WTC11 (cell line): ENCODE measurements around the gene PPHLN1. TPM values are rescaled to one million over a fixed set of nuclear protein-coding genes. Genes with fewer than 3 reads are reported as not detected.

Experiments
- ATAC-seq: fragments of 200-7000 bp; cut with Tn5 transposase; 2 replicates; pipeline ENCODE4 v1.10.0; 2021; ENCODE audit warnings: mild to moderate bottlenecking, moderate library complexity
- CTCF ChIA-PET: fragments of 300-600 bp; sonication (Branson Sonifier 250); formaldehyde crosslinking; loops from one replicate; lab custom pipeline; 2021; ENCODE audit warnings: antibody characterized with exemption; lab: Charles Lee
- POLR2A ChIA-PET: fragments of 350-600 bp; sonication (Branson Sonifier 250); formaldehyde crosslinking; loops from one replicate; lab custom pipeline; 2021; ENCODE audit warnings: antibody characterized with exemption; lab: Charles Lee
- DNase-seq: peaks from one replicate; pipeline ENCODE4 v3.0.0; 2021; ENCODE audit warnings: low spot score
- H3K27ac Mint-ChIP-seq: 2 replicates; pipeline ENCODE4 v1.8.0; 2021; ENCODE audit warnings: mixed read lengths
- H3K27me3 Mint-ChIP-seq: 2 replicates; pipeline ENCODE4 v1.8.0; 2021; ENCODE audit warnings: low read depth, mild to moderate bottlenecking, moderate library complexity, mixed read lengths
- H3K36me3 Mint-ChIP-seq: 2 replicates; pipeline ENCODE4 v1.8.0; 2021; ENCODE audit warnings: mixed read lengths
- H3K4me1 Mint-ChIP-seq: 2 replicates; pipeline ENCODE4 v1.8.0; 2022; ENCODE audit warnings: mixed read lengths
- H3K4me3 Mint-ChIP-seq: 2 replicates; pipeline ENCODE4 v1.8.0; 2021; ENCODE audit warnings: mild to moderate bottlenecking, moderate library complexity, mixed read lengths
- H3K9me3 Mint-ChIP-seq: 2 replicates; pipeline ENCODE4 v1.8.0; 2021; ENCODE audit warnings: mixed read lengths
- ATF1 ChIP-seq: sonication (generic); formaldehyde crosslinking; IDR thresholded peaks from 2 replicates; pipeline ENCODE4 v1.8.1; 2023; ENCODE audit warnings: mild to moderate bottlenecking, moderate library complexity, missing genetic modification reagents
- FOXJ3 ChIP-seq: sonication (generic); formaldehyde crosslinking; IDR thresholded peaks from 2 replicates; pipeline ENCODE4 v1.9.0; 2021; ENCODE audit warnings: missing genetic modification reagents, mild to moderate bottlenecking, borderline replicate concordance
- HMGA2 ChIP-seq: fragments of 250-450 bp; sonication (Bioruptor Pico); IDR thresholded peaks from 2 replicates; pipeline ENCODE4 v1.4.0; 2021; ENCODE audit warnings: mild to moderate bottlenecking, moderate library complexity
- JAZF1 ChIP-seq: fragments of 250-450 bp; sonication (Bioruptor Pico); IDR thresholded peaks from 2 replicates; pipeline ENCODE4 v1.9.0; 2021; ENCODE audit warnings: moderate library complexity, mild to moderate bottlenecking, inconsistent platforms
- JUN ChIP-seq: sonication (generic); formaldehyde crosslinking; IDR thresholded peaks from 2 replicates; pipeline ENCODE4 v1.8.0; 2023; ENCODE audit warnings: mild to moderate bottlenecking, missing genetic modification reagents
- KAT7 ChIP-seq: sonication (generic); formaldehyde crosslinking; IDR thresholded peaks from 2 replicates; pipeline ENCODE4 v1.8.1; 2023; ENCODE audit warnings: missing genetic modification reagents, mild to moderate bottlenecking, borderline replicate concordance
- NFATC4 ChIP-seq: fragments of 250-450 bp; sonication (Bioruptor Pico); IDR thresholded peaks from 2 replicates; pipeline ENCODE4 v1.9.0; 2021; ENCODE audit warnings: mild to moderate bottlenecking
- NR3C1 ChIP-seq: sonication (generic); formaldehyde crosslinking; conservative IDR thresholded peaks from 2 replicates; pipeline ENCODE4 v1.8.1; 2023; ENCODE audit warnings: low read depth, mild to moderate bottlenecking, missing genetic modification reagents
- RELA ChIP-seq: sonication (generic); formaldehyde crosslinking; IDR thresholded peaks from 2 replicates; pipeline ENCODE4 v1.8.1; 2022; ENCODE audit warnings: missing genetic modification reagents, mild to moderate bottlenecking, borderline replicate concordance
- TCF7 ChIP-seq: sonication (generic); formaldehyde crosslinking; IDR thresholded peaks from 2 replicates; pipeline ENCODE4 v1.8.0; 2022; ENCODE audit warnings: mild to moderate bottlenecking, low read depth, missing genetic modification reagents, moderate library complexity
- TEAD4 ChIP-seq: sonication (generic); formaldehyde crosslinking; IDR thresholded peaks from 2 replicates; pipeline ENCODE4 v1.8.0; 2022; ENCODE audit warnings: mild to moderate bottlenecking, missing genetic modification reagents
- ZNF263 ChIP-seq: sonication (generic); formaldehyde crosslinking; IDR thresholded peaks from 2 replicates; pipeline ENCODE4 v1.8.1; 2022; ENCODE audit warnings: low read depth, mild to moderate bottlenecking, moderate library complexity, missing genetic modification reagents
- ZNF416 ChIP-seq: fragments of 250-450 bp; sonication (Bioruptor Pico); IDR thresholded peaks from 2 replicates; pipeline ENCODE4 v1.9.0; 2021; ENCODE audit warnings: mild to moderate bottlenecking, inconsistent platforms
- ZNF671 ChIP-seq: fragments of 250-450 bp; sonication (Bioruptor Pico); IDR thresholded peaks from 2 replicates; pipeline ENCODE4 v1.8.0; 2021; ENCODE audit warnings: mild to moderate bottlenecking
- total RNA-seq: library from RNA; stranded (reverse); gene quantifications from 3 replicates; pipeline ENCODE4 v1.2.3, GENCODE V29; 2021
- TF ChIP-seq, protein P1 (sequence below): fragments of 250-450 bp; sonication (Bioruptor Pico); IDR thresholded peaks from 2 replicates; pipeline ENCODE4 v1.9.0; 2021; ENCODE audit warnings: mild to moderate bottlenecking
- TF ChIP-seq, protein P2 (sequence below): sonication (generic); formaldehyde crosslinking; IDR thresholded peaks from 2 replicates; pipeline ENCODE4 v1.8.1; 2022; ENCODE audit warnings: mild to moderate bottlenecking, moderate library complexity, missing genetic modification reagents
- TF ChIP-seq, protein P3 (sequence below): sonication (generic); formaldehyde crosslinking; IDR thresholded peaks from 2 replicates; pipeline ENCODE4 v1.8.1; 2023; ENCODE audit warnings: mild to moderate bottlenecking, missing genetic modification reagents, moderate library complexity
- TF ChIP-seq, protein P4 (sequence below): sonication (generic); formaldehyde crosslinking; IDR thresholded peaks from 2 replicates; pipeline ENCODE4 v1.8.0; 2022; ENCODE audit warnings: missing genetic modification reagents
- TF ChIP-seq, protein P5 (sequence below): fragments of 250-450 bp; sonication (Bioruptor Pico); conservative IDR thresholded peaks from 2 replicates; pipeline ENCODE4 v1.9.0; 2021; ENCODE audit warnings: mild to moderate bottlenecking
- TF ChIP-seq, protein P6 (sequence below): sonication (generic); formaldehyde crosslinking; IDR thresholded peaks from 2 replicates; pipeline ENCODE4 v1.8.1; 2023; ENCODE audit warnings: mild to moderate bottlenecking, missing genetic modification reagents, borderline replicate concordance

PPHLN1 gene
- total RNA-seq, 1 experiment from 2014 or later: 61.1 TPM

DNA sequence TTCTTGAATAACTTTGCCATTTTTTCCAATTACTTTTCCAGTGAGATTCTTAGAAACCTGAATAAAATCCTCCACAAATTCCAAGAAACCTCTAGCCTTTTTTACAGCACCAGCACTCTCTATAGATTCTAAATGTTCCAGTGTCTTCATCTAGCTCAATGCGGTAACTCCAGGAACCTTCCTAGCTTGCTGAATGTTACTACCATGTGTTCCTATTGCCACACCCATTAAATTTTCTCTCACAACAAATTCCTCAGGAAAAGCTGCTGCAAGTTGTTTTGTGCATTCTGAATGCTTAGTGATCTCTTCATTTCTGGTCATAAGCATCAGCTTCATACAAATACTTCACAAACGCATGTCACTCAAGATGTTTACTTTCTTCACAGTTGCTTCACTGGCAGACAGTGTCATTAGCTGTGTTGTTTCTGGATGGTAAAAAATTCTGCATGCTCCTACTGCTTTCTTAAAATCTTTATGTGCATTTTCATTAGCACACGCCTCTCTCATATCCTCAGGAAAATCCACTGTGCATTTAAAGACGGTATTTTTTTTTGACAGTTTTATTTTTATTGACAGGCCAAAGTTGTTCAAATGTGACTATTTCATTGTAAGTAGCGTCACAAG lies 106.7 kb downstream of the PPHLN1 start:
- ATAC-seq: no peak
- Mint-ChIP-seq H3K4me1 (peaks cover 3% of the 10 kb centered on the region), H3K36me3 (peaks cover 5% of the 10 kb centered on the region; the same call in 1 of the 2 replicates), H3K4me3 (no peak overlapping the region), H3K9me3 (no peaks in the 10 kb centered on the region), H3K27ac (no peak overlapping the region), H3K27me3 (no peaks in the 10 kb centered on the region)
- TF ChIP-seq, protein P1, sequence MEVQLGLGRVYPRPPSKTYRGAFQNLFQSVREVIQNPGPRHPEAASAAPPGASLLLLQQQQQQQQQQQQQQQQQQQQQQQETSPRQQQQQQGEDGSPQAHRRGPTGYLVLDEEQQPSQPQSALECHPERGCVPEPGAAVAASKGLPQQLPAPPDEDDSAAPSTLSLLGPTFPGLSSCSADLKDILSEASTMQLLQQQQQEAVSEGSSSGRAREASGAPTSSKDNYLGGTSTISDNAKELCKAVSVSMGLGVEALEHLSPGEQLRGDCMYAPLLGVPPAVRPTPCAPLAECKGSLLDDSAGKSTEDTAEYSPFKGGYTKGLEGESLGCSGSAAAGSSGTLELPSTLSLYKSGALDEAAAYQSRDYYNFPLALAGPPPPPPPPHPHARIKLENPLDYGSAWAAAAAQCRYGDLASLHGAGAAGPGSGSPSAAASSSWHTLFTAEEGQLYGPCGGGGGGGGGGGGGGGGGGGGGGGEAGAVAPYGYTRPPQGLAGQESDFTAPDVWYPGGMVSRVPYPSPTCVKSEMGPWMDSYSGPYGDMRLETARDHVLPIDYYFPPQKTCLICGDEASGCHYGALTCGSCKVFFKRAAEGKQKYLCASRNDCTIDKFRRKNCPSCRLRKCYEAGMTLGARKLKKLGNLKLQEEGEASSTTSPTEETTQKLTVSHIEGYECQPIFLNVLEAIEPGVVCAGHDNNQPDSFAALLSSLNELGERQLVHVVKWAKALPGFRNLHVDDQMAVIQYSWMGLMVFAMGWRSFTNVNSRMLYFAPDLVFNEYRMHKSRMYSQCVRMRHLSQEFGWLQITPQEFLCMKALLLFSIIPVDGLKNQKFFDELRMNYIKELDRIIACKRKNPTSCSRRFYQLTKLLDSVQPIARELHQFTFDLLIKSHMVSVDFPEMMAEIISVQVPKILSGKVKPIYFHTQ (CRISPR knock-in tag): no peak
- TF ChIP-seq, protein P2, sequence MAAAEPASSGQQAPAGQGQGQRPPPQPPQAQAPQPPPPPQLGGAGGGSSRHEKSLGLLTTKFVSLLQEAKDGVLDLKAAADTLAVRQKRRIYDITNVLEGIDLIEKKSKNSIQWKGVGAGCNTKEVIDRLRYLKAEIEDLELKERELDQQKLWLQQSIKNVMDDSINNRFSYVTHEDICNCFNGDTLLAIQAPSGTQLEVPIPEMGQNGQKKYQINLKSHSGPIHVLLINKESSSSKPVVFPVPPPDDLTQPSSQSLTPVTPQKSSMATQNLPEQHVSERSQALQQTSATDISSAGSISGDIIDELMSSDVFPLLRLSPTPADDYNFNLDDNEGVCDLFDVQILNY (CRISPR knock-in tag): no peak
- TF ChIP-seq, protein P3, sequence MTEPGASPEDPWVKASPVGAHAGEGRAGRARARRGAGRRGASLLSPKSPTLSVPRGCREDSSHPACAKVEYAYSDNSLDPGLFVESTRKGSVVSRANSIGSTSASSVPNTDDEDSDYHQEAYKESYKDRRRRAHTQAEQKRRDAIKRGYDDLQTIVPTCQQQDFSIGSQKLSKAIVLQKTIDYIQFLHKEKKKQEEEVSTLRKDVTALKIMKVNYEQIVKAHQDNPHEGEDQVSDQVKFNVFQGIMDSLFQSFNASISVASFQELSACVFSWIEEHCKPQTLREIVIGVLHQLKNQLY (CRISPR knock-in tag): no peak
- TF ChIP-seq KAT7 (CRISPR knock-in tag) (no peak), FOXJ3 (CRISPR knock-in tag) (no peak), NR3C1 (CRISPR knock-in tag) (no peak), ATF1 (CRISPR knock-in tag) (no peak), TCF7 (CRISPR knock-in tag) (no peak), JAZF1 (CRISPR knock-in tag) (no peak), RELA (CRISPR knock-in tag) (no peak), NFATC4 (CRISPR knock-in tag) (no peak), ZNF263 (CRISPR knock-in tag) (no peak), TEAD4 (no peak), HMGA2 (CRISPR knock-in tag) (no peak), ZNF416 (CRISPR knock-in tag) (no peak), ZNF671 (CRISPR knock-in tag) (no peak), JUN (CRISPR knock-in tag) (no peak)
- TF ChIP-seq, protein P4, sequence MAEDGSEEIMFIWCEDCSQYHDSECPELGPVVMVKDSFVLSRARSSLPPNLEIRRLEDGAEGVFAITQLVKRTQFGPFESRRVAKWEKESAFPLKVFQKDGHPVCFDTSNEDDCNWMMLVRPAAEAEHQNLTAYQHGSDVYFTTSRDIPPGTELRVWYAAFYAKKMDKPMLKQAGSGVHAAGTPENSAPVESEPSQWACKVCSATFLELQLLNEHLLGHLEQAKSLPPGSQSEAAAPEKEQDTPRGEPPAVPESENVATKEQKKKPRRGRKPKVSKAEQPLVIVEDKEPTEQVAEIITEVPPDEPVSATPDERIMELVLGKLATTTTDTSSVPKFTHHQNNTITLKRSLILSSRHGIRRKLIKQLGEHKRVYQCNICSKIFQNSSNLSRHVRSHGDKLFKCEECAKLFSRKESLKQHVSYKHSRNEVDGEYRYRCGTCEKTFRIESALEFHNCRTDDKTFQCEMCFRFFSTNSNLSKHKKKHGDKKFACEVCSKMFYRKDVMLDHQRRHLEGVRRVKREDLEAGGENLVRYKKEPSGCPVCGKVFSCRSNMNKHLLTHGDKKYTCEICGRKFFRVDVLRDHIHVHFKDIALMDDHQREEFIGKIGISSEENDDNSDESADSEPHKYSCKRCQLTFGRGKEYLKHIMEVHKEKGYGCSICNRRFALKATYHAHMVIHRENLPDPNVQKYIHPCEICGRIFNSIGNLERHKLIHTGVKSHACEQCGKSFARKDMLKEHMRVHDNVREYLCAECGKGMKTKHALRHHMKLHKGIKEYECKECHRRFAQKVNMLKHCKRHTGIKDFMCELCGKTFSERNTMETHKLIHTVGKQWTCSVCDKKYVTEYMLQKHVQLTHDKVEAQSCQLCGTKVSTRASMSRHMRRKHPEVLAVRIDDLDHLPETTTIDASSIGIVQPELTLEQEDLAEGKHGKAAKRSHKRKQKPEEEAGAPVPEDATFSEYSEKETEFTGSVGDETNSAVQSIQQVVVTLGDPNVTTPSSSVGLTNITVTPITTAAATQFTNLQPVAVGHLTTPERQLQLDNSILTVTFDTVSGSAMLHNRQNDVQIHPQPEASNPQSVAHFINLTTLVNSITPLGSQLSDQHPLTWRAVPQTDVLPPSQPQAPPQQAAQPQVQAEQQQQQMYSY: no peak
- TF ChIP-seq, protein P5, sequence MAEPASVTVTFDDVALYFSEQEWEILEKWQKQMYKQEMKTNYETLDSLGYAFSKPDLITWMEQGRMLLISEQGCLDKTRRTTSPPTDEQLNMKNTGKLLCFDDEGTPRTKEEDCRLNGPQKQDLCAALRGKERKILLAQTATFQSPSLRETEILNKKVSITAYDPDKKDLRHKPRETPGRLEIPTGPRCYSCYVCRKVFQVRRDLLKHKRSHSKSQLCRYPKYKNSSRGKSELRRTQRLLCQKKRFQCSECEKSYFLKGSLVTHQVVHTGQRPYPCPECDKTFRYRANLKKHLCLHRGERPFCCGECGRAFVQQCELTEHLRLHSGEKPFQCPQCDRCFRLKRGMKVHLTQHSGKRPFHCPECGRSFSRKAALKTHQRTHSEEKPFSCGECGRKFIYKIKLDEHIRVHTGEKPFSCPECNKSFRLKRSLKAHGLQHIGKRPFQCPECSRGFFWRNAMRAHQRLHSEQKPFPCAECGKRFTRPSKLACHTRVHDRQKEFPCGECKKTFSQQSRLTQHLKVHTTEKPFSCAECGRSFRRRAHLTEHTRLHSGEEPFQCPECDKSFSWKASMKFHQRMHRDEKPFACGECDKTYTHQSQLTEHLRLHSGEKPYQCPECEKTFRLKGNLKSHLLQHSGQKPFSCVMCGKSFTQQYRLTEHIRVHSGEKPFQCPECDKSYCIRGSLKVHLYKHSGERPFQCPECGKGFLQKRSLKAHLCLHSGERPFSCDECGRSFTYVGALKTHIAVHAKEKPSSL (CRISPR knock-in tag): no peak
- TF ChIP-seq, protein P6, sequence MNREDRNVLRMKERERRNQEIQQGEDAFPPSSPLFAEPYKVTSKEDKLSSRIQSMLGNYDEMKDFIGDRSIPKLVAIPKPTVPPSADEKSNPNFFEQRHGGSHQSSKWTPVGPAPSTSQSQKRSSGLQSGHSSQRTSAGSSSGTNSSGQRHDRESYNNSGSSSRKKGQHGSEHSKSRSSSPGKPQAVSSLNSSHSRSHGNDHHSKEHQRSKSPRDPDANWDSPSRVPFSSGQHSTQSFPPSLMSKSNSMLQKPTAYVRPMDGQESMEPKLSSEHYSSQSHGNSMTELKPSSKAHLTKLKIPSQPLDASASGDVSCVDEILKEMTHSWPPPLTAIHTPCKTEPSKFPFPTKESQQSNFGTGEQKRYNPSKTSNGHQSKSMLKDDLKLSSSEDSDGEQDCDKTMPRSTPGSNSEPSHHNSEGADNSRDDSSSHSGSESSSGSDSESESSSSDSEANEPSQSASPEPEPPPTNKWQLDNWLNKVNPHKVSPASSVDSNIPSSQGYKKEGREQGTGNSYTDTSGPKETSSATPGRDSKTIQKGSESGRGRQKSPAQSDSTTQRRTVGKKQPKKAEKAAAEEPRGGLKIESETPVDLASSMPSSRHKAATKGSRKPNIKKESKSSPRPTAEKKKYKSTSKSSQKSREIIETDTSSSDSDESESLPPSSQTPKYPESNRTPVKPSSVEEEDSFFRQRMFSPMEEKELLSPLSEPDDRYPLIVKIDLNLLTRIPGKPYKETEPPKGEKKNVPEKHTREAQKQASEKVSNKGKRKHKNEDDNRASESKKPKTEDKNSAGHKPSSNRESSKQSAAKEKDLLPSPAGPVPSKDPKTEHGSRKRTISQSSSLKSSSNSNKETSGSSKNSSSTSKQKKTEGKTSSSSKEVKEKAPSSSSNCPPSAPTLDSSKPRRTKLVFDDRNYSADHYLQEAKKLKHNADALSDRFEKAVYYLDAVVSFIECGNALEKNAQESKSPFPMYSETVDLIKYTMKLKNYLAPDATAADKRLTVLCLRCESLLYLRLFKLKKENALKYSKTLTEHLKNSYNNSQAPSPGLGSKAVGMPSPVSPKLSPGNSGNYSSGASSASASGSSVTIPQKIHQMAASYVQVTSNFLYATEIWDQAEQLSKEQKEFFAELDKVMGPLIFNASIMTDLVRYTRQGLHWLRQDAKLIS (CRISPR knock-in tag): no peak
- ChIA-PET POLR2A (no interaction called here), CTCF (no interaction called here)
- no peak for DNase-seq
